ENCODE measurements around the gene EIF4E1B. TPM values are rescaled to one million over a fixed set of nuclear protein-coding genes. Genes with fewer than 3 reads are reported as not detected.

Gene EIF4E1B
- polyA plus RNA-seq, 1 donor from 2014 or later: 0.82 TPM

DNA sequence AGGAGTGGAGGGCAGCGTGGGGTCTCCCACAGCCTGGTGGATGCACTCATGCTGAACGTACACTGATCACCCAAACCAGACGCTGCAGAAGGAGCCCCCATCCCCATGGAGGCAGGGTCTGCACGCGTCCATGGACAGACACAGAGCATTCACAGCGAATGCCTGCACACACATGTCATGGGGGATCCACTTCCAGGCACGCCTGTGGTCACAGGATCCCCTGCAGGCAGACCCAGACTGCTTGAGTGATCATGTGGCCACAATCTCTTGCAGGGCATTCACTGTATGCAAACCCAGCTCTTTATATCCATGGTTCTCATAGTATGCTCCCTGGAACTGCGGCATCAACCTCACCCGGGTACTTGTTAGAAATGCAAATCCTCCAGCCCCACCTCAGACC lies 5.5 kb upstream of the EIF4E1B start:
- peaks cover 48% of the 10 kb centered on the region for H3K27me3 ChIP-seq (ENCODE audit: insufficient read depth, low read depth, low read length)
- H3K9me3 ChIP-seq (ENCODE audit: low read length): no peaks in the 10 kb centered on the region
- H2AFZ ChIP-seq (ENCODE audit: low read depth, low read length): no peak overlapping the region
- H3K4me2 ChIP-seq (ENCODE audit: low read length): no peak overlapping the region
- H3K36me3 ChIP-seq (ENCODE audit: insufficient read depth, low read length): no peaks in the 10 kb centered on the region
- H3K4me3 ChIP-seq (ENCODE audit: low read length): no peak overlapping the region
- TF ChIP-seq TAF1 (IDR thresholded peaks at IDR 0.05; ENCODE audit: low read depth) (no peak), EP300 (conservative IDR thresholded peaks at IDR 0.05; ENCODE audit: poor library complexity, severe bottlenecking) (no peak), RAD21 (conservative IDR thresholded peaks at IDR 0.05) (no peak), POLR2AphosphoS5 (IDR thresholded peaks at IDR 0.05) (no peak)
- no peaks in the 10 kb centered on the region for H3K9me2 ChIP-seq (ENCODE audit: insufficient read depth, low read length)
- H3F3A ChIP-seq (ENCODE audit: insufficient read depth, low read length, poor library complexity, severe bottlenecking): no peaks in the 10 kb centered on the region
- no peaks in the 10 kb centered on the region for H3K79me2 ChIP-seq (replicated peaks; ENCODE audit: insufficient read depth, low read length)
- no peak overlapping the region for H3K9ac ChIP-seq (ENCODE audit: low read length)
- no peaks in the 10 kb centered on the region for H4K20me1 ChIP-seq (ENCODE audit: insufficient read depth)
- no peak overlapping the region for H3K27ac ChIP-seq (ENCODE audit: low read length)

DNA sequence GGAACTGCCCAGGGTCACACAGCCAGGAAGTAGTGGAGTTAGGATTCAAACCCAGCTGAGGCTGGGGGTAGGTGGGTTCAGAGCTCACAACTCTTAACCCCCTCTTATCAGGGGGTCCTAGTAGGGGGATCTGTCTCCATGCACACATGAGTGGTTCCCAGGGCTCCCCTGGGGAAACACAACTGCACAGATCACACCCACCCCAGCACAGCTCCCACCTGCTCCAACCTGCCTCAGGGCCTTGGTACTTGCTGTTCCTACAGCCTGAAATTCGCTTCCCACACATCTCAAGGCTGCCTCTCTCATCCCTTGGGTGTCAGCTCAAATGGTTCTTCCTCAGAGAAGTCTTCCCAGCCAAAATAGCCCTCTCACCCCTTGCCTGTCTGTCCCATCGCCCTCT lies 5.0 kb upstream of the EIF4E1B start:
- H3K4me3 ChIP-seq (ENCODE audit: low read length): no peak overlapping the region
- H3K9me3 ChIP-seq (ENCODE audit: low read length): no peaks in the 10 kb centered on the region
- no peaks in the 10 kb centered on the region for H3K9me2 ChIP-seq (ENCODE audit: insufficient read depth, low read length)
- peaks cover 46% of the 10 kb centered on the region for H3K27me3 ChIP-seq (ENCODE audit: insufficient read depth, low read depth, low read length)
- H3K36me3 ChIP-seq (ENCODE audit: insufficient read depth, low read length): no peaks in the 10 kb centered on the region
- H3K27ac ChIP-seq (ENCODE audit: low read length): no peak overlapping the region
- no peak overlapping the region for H2AFZ ChIP-seq (ENCODE audit: low read depth, low read length)
- H4K20me1 ChIP-seq (ENCODE audit: insufficient read depth): no peaks in the 10 kb centered on the region
- no peak overlapping the region for H3K4me2 ChIP-seq (ENCODE audit: low read length)
- H3K9ac ChIP-seq (ENCODE audit: low read length): no peak overlapping the region
- TF ChIP-seq EZH2 (IDR thresholded peaks at IDR 0.05; ENCODE audit: borderline replicate concordance, insufficient read depth, low read length, poor library complexity, severe bottlenecking) (no peak), EP300 (conservative IDR thresholded peaks at IDR 0.05; ENCODE audit: poor library complexity, severe bottlenecking) (no peak)
- no peaks in the 10 kb centered on the region for H3K79me2 ChIP-seq (replicated peaks; ENCODE audit: insufficient read depth, low read length)
- H3F3A ChIP-seq (ENCODE audit: insufficient read depth, low read length, poor library complexity, severe bottlenecking): no peaks in the 10 kb centered on the region

DNA sequence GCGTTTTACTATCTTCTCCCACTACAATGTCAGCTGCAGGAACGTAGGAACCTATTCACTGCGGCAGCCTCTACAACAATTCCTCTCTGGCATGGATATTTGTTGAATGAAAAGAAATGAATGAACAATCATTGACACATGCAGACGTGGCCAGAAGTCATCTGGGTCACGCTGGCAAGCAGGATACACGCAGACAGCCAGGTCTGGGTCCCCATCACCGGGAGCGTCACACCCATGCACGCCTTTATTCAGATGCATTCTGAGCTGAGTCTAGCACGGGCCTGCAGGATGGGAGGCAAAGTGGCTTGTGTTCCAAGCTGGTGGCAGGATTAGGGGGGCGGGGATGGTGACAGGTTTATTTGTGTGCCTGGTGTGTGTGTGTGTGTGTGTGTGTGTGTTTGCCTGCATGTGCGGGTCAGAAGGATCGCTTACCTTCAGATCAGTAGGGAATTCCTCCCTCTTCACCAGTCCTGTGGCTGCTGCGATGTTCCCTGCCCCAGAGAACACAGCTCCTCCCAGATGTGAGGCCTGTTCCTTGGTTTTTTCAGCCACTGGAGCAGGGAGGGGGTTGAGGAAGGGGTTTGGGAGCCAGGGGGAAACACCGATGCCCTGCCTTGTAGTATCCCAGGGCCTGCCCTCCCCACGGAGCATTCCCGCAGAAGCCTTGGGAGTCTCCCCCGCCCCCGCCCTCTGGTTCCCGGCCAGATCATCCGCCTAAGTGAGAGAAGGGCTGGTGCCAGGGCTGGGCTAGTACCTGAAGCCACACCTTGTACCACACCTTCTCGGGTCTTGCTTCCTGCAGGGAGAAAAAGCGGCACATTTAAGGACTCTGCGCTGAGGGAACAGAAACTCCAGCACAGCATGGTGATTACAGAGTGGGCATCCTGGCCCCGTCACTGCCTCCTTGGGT lies 4.3 kb upstream of the EIF4E1B start:
- TF ChIP-seq SMC3 (conservative IDR thresholded peaks at IDR 0.05; ENCODE audit: poor library complexity) (no peak), RAD21 (conservative IDR thresholded peaks at IDR 0.05) (no peak), TAF1 (IDR thresholded peaks at IDR 0.05; ENCODE audit: low read depth) (no peak), POLR2AphosphoS5 (IDR thresholded peaks at IDR 0.05) (no peak), MXI1 (conservative IDR thresholded peaks at IDR 0.05; ENCODE audit: poor library complexity, severe bottlenecking) (no peak), EP300 (conservative IDR thresholded peaks at IDR 0.05; ENCODE audit: poor library complexity, severe bottlenecking) (no peak), EZH2 (IDR thresholded peaks at IDR 0.05; ENCODE audit: borderline replicate concordance, insufficient read depth, low read length, poor library complexity, severe bottlenecking) (no peak)
- TF ChIP-seq, protein P1, sequence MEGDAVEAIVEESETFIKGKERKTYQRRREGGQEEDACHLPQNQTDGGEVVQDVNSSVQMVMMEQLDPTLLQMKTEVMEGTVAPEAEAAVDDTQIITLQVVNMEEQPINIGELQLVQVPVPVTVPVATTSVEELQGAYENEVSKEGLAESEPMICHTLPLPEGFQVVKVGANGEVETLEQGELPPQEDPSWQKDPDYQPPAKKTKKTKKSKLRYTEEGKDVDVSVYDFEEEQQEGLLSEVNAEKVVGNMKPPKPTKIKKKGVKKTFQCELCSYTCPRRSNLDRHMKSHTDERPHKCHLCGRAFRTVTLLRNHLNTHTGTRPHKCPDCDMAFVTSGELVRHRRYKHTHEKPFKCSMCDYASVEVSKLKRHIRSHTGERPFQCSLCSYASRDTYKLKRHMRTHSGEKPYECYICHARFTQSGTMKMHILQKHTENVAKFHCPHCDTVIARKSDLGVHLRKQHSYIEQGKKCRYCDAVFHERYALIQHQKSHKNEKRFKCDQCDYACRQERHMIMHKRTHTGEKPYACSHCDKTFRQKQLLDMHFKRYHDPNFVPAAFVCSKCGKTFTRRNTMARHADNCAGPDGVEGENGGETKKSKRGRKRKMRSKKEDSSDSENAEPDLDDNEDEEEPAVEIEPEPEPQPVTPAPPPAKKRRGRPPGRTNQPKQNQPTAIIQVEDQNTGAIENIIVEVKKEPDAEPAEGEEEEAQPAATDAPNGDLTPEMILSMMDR (IDR thresholded peaks at IDR 0.05; ENCODE audit: poor library complexity, severe bottlenecking): no peak
- TF ChIP-seq, protein P2, sequence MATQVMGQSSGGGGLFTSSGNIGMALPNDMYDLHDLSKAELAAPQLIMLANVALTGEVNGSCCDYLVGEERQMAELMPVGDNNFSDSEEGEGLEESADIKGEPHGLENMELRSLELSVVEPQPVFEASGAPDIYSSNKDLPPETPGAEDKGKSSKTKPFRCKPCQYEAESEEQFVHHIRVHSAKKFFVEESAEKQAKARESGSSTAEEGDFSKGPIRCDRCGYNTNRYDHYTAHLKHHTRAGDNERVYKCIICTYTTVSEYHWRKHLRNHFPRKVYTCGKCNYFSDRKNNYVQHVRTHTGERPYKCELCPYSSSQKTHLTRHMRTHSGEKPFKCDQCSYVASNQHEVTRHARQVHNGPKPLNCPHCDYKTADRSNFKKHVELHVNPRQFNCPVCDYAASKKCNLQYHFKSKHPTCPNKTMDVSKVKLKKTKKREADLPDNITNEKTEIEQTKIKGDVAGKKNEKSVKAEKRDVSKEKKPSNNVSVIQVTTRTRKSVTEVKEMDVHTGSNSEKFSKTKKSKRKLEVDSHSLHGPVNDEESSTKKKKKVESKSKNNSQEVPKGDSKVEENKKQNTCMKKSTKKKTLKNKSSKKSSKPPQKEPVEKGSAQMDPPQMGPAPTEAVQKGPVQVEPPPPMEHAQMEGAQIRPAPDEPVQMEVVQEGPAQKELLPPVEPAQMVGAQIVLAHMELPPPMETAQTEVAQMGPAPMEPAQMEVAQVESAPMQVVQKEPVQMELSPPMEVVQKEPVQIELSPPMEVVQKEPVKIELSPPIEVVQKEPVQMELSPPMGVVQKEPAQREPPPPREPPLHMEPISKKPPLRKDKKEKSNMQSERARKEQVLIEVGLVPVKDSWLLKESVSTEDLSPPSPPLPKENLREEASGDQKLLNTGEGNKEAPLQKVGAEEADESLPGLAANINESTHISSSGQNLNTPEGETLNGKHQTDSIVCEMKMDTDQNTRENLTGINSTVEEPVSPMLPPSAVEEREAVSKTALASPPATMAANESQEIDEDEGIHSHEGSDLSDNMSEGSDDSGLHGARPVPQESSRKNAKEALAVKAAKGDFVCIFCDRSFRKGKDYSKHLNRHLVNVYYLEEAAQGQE (IDR thresholded peaks at IDR 0.05; ENCODE audit: borderline replicate concordance): no peak
- no peak overlapping the region for H2AFZ ChIP-seq (ENCODE audit: low read depth, low read length)
- peaks cover 46% of the 10 kb centered on the region for H3K27me3 ChIP-seq (ENCODE audit: insufficient read depth, low read depth, low read length)
- no peaks in the 10 kb centered on the region for H3K36me3 ChIP-seq (ENCODE audit: insufficient read depth, low read length)
- no peak overlapping the region for H3K4me3 ChIP-seq (ENCODE audit: low read length)
- no peaks in the 10 kb centered on the region for H3F3A ChIP-seq (ENCODE audit: insufficient read depth, low read length, poor library complexity, severe bottlenecking)
- no peak overlapping the region for H3K9ac ChIP-seq (ENCODE audit: low read length)
- no peaks in the 10 kb centered on the region for H3K9me3 ChIP-seq (ENCODE audit: low read length)
- H3K4me2 ChIP-seq (ENCODE audit: low read length): no peak overlapping the region
- no peaks in the 10 kb centered on the region for H3K9me2 ChIP-seq (ENCODE audit: insufficient read depth, low read length)
- no peaks in the 10 kb centered on the region for H3K79me2 ChIP-seq (replicated peaks; ENCODE audit: insufficient read depth, low read length)
- no peaks in the 10 kb centered on the region for H4K20me1 ChIP-seq (ENCODE audit: insufficient read depth)
- H3K27ac ChIP-seq (ENCODE audit: low read length): no peak overlapping the region

All from neural cell (in vitro differentiated cells).